HL-60 (cell line): ENCODE measurements around the gene GRID1.

ENCODE experiments used
- CTCF ChIP-seq: IDR thresholded peaks from one replicate; pipeline ENCODE4 v1.5.1; 2011; ENCODE audit warnings: low read length, control low read depth, inconsistent platforms; ENCODE audit not compliant: insufficient read depth
- POLR2AphosphoS5 ChIP-seq: IDR thresholded peaks from 2 replicates; pipeline ENCODE4 v1.6.1; 2012; ENCODE audit warnings: low read depth

- TF ChIP-seq CTCF (no peak), POLR2AphosphoS5 (no peak)
These were observed 387.0 kb downstream of the GRID1 start for GRCh38 chr10:85979598-85979997.
